ENCODE data around the gene CTSD.
A peak's percentile ranks its signal among the peaks of the same experiment; 100 is the strongest.

Gene CTSD

DNA sequence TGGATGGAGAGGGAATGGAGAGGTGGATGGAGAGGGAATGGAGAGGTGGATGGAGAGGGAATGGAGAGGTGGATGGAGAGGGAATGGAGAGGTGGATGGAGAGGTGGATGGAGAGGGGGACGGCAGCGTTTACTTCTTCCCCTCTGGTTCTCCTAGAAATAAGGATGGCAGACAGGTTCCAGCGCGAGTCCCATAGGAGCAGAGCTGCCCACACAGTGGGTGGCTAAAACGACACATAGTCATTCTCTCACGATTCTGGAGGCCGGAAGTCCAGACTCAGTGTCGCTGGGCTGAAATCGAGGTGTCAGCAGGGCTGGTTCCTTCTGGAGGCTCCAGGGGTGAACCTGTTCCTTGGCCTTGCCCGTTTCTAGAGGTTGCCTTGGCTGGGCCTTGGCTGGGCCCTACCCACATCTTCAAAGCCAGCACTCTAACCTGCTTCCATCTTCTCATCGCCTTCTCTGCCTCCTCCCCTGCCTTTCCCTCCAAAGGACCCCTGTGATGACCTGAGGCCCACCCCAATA, 12.7 kb upstream of the CTSD start:
- DNase-seq (ENCODE audit: low spot score) (no peak), ATAC-seq (ENCODE audit: low read depth) (no peak)
- Histone ChIP-seq H3K4me3 (ENCODE audit: severe bottlenecking) (no peak overlapping the region), H3K9me3 (ENCODE audit: severe bottlenecking) (no peaks in the 10 kb centered on the region), H3K4me1 (ENCODE audit: insufficient read depth, poor library complexity, severe bottlenecking) (peaks cover 17% of the 10 kb centered on the region), H3K27ac (ENCODE audit: poor library complexity, severe bottlenecking) (no peak overlapping the region), H3K36me3 (ENCODE audit: low read depth) (no peaks in the 10 kb centered on the region), H3K27me3 (ENCODE audit: insufficient read depth, poor library complexity, severe bottlenecking) (no peaks in the 10 kb centered on the region)
- TF ChIP-seq, protein P1, sequence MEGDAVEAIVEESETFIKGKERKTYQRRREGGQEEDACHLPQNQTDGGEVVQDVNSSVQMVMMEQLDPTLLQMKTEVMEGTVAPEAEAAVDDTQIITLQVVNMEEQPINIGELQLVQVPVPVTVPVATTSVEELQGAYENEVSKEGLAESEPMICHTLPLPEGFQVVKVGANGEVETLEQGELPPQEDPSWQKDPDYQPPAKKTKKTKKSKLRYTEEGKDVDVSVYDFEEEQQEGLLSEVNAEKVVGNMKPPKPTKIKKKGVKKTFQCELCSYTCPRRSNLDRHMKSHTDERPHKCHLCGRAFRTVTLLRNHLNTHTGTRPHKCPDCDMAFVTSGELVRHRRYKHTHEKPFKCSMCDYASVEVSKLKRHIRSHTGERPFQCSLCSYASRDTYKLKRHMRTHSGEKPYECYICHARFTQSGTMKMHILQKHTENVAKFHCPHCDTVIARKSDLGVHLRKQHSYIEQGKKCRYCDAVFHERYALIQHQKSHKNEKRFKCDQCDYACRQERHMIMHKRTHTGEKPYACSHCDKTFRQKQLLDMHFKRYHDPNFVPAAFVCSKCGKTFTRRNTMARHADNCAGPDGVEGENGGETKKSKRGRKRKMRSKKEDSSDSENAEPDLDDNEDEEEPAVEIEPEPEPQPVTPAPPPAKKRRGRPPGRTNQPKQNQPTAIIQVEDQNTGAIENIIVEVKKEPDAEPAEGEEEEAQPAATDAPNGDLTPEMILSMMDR (IDR thresholded peaks at IDR 0.05; ENCODE audit: poor library complexity, severe bottlenecking): no peak

DNA sequence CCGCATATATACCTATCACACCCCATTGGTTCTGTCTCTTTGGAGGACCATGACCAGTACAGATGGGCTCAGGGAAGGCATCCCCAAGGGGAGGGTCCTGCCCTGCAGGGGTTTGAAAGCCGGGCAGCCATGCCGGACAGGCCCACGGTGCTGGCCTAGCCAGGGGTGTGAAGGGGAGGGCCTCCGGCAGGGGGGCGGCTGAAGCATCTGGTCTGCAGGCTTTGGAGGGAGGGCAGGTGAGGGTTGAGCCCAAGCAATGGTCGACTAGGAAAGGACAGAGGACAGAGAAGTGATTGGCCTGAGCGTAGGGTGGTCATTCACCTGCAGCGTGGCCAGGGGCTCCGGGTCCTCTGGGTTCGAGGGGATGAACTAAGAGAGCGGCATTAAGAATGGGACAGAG, 11.2 kb upstream of the CTSD start:
- H3K4me3 ChIP-seq (ENCODE audit: severe bottlenecking): no peak overlapping the region
- DNase-seq (ENCODE audit: low spot score): no peak
- TF ChIP-seq, protein P1 (IDR thresholded peaks at IDR 0.05; ENCODE audit: poor library complexity, severe bottlenecking): no peak
- H3K36me3 ChIP-seq (ENCODE audit: low read depth): no peaks in the 10 kb centered on the region
- no peaks in the 10 kb centered on the region for H3K9me3 ChIP-seq (ENCODE audit: severe bottlenecking)
- no peaks in the 10 kb centered on the region for H3K27me3 ChIP-seq (ENCODE audit: insufficient read depth, poor library complexity, severe bottlenecking)
- no peak for ATAC-seq (ENCODE audit: low read depth)
- no peak overlapping the region for H3K27ac ChIP-seq (ENCODE audit: poor library complexity, severe bottlenecking)
- peaks cover 22% of the 10 kb centered on the region for H3K4me1 ChIP-seq (ENCODE audit: insufficient read depth, poor library complexity, severe bottlenecking)

DNA sequence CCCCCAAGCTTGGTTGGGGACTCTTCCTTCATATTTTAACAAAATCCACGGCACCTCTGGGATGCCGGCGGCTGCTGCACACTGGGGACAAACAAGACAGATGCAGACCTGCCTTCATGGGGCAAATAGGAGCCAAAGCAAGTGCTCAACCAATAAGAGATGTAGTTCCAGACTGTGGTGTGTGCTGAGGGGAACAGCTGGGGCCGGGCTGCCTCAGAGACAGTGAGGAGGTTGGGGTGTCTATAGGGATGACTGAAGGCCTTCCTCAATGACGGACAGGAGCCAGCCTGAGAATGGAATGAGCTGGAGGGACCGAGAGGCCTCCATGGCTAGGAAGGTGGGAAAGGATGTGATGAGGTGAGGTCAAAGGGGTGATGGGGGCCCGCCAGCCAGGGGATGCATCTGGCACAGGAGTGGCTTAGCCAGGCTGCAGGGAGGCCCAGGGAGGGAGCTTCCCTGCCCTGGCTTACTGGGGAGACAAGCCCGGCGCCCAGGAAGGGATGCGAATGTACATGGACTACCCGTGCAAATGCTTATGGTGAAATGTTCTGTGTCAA, 10.3 kb upstream of the CTSD start:
- ATAC-seq (ENCODE audit: low read depth) (no peak), DNase-seq (ENCODE audit: low spot score) (no peak)
- TF ChIP-seq, protein P1 (IDR thresholded peaks at IDR 0.05; ENCODE audit: poor library complexity, severe bottlenecking): no peak
- no peaks in the 10 kb centered on the region for H3K36me3 ChIP-seq (ENCODE audit: low read depth)
- peaks cover 27% of the 10 kb centered on the region for H3K4me1 ChIP-seq (ENCODE audit: insufficient read depth, poor library complexity, severe bottlenecking)
- no peaks in the 10 kb centered on the region for H3K27me3 ChIP-seq (ENCODE audit: insufficient read depth, poor library complexity, severe bottlenecking)
- no peaks in the 10 kb centered on the region for H3K9me3 ChIP-seq (ENCODE audit: severe bottlenecking)
- no peak overlapping the region for H3K4me3 ChIP-seq (ENCODE audit: severe bottlenecking)
- H3K27ac ChIP-seq (ENCODE audit: poor library complexity, severe bottlenecking): peak overlapping the region; percentile 82

DNA sequence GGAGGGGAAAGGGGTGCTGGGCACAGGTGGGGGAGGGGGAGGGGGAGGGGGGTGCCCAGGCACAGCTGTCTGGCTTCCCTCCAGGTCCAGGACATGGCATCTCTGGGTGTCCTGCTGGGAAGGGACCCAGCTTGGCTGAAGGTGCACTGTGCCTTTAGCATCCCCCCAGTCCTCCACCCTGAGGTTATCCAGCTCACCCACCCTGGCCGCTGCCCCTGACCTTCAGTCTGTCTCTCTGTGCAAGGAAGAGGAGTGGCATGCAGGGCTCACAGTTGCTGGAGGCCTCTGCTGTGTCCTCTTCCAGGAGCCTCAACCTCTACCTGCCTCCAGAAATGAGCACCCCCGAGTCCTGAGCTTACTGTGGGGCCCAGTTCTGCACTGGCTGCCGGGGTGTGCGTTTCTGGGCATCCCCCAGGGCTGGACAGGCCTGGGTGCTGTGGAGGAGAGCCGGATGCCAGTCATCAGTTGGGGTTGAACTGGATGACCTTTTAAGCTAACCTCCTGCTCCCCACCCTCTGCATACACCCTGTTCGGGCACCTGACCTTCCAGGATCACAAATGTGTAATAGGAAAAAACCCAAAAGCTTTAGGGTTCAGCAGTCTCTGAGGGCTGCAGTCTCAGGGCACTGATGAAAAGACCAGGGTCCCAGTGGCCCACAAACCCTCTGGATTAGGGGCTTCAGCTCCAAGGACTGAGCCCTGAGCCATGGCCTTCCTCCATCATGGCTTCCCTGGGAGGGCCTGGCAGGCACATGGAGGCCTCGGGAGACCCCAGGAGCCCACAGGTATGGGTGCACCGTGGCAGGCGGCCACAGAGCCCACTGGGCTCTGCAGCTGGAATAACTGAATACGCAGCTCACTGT, 9.6 kb upstream of the CTSD start:
- TF ChIP-seq, protein P1 (IDR thresholded peaks at IDR 0.05; ENCODE audit: poor library complexity, severe bottlenecking): no peak

More for the DNA sequence above, 9.6 kb upstream of the CTSD start:
- no peaks in the 10 kb centered on the region for H3K36me3 ChIP-seq (ENCODE audit: low read depth)
- no peak overlapping the region for H3K4me3 ChIP-seq (ENCODE audit: severe bottlenecking)
- peaks cover 27% of the 10 kb centered on the region for H3K4me1 ChIP-seq (ENCODE audit: insufficient read depth, poor library complexity, severe bottlenecking)
- H3K27ac ChIP-seq (ENCODE audit: poor library complexity, severe bottlenecking): peak overlapping the region; percentile 82
- H3K27me3 ChIP-seq (ENCODE audit: insufficient read depth, poor library complexity, severe bottlenecking): no peaks in the 10 kb centered on the region
- no peaks in the 10 kb centered on the region for H3K9me3 ChIP-seq (ENCODE audit: severe bottlenecking)
- DNase-seq (ENCODE audit: low spot score) (peak; percentile 34), ATAC-seq (ENCODE audit: low read depth) (no peak)

All from RWPE2 (cell line).